HG03066 (cell line): Measurements from ENCODE around the gene PAH.

ENCODE experiments used
- ATAC-seq: cut with Tn5 transposase; IDR thresholded peaks from one replicate; pipeline ENCODE4 v1.9.1; 2021; ENCODE audit warnings: low read depth; ENCODE audit not compliant: unreplicated experiment

Gene PAH

DNA sequence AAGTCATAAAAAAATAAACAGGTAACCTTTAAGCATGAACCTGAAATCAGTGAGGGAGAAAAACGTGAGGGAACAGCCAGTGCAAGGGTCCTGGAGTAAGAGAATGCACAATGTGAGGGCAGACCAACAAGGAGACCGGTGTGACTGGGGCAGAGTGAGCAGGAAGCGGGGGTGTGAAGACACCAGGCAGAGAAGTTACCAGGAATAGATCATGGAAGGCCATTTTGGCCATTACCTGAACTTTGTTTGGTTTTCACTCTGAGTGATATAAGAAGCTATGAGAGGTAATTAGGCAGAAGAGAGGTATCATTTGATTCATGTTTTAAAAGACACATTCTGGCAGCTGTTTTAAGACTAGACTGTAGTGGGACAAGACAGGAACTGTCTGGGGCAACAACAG, 15.0 kb downstream of the PAH start:
- no peak for ATAC-seq

DNA sequence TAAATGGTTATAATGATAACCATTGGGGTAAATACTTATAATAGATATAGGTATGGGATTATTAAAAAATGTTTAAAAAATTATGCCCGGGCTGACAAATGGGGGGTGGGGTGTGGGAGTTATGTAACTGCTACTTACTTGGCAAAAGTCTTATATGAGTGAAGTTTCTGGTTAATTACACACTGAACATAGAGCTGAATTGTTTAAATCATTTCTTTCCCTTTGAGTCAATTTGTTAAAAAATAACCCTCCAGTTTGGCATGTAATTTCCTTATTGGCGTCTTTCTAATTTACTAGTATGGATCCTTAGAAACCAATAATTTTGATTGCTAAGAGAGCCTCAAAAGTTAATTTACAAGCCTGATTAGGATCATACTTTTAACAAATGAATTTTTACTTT, 16.7 kb downstream of the PAH start:
- ATAC-seq, result no peak

DNA sequence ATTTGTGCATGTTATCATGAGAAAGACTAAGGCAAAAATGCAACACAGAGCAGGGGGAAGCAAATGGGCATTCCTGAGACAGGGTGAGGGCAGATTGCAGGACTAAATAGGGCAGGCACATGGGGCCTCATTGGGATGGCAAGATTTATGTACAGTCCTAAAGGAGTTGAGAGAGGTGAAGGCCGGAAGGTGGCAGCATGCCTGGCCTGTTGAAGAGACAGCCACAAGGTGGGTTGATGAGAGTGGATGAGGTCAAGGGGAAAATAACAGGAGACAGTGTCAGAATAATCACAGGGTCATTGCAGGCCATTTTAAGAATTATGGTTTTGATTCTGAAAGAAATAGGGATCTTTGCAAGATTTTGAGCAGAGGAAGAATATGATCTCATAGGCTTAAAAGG, 21.0 kb downstream of the PAH start:
- no peak for ATAC-seq

DNA sequence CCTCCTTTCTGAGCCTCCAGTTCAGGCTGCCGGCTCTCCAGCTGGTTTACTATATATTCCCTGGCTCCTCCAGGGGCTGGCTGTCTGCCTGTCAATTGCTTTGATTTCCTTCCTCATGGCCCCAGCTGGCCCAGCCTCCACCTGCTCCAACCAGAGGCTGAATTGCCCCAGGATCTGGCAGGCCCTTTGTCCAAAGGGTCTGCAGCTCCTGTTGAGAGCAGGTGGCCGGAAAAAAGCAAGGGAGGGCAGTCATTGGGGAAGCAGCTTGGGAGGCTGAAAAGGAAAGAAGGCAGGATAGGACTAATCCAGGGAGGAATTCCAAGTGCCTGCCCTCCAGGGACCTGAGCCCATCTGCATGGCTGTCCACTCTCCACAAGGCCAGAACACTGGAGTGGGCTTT, 25.3 kb downstream of the PAH start:
- ATAC-seq, result no peak

DNA sequence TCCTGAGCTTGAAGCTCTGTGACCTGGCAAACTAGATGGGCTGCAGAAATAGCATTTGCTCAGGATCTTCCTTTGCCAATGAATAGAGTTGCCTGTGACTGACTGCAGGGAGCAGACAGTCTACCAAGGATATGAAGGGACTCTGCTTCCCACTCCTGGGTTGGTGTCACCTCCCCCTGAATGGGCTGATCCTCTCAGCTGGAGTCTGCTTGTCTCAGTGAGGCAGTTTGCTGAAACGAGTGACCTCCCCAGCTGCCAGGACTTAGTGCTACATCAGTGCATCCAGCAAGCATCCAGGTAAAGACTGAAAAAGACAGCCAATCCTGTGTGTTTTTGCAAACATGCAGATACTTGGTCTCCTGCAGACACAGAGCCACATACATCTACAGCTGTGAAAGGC, 28.5 kb downstream of the PAH start:
- ATAC-seq, result no peak

DNA sequence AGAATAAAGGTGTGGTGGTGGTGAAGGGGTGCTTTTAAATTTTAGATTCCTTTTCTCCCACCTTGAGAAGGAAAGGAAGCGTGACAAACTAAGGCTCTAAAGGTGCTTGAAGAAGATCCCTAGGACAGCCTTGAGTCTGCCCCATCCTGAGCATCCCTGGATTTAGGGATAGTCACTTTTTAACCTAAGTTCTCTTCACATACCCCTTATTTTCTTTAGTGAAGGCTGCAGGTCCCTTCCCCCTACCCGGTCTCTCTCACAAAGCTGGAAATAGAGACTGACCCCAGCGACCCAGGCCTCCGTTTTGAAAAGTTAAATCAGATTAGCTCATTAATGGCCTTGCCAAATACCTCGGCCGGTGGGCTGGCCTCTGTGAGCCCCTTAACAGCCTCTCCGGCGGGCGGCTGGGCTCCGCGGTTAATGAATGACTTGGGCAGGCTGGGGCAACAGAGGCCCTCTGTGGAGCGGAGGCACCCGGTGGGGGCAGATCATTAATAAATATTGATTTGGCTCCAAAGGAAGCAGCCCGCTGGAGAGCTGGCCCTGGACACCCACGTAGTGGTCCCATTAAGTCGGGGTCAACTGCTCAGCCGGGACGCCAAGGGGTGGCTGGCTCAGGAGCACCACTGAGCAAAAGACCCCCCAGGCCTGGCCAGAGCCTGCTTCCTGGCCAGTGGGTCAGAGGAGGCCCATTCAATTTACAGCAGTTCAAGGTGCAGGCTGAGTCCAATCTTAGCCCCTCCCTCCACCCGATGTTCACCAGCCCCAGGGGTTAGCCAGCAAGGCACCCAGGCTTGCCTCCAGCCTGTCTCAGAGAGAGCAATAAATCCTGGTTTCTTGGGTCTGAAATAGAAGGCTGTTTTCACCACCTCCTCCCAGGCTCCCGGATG, 31.8 kb downstream of the PAH start:
- no peak for ATAC-seq

DNA sequence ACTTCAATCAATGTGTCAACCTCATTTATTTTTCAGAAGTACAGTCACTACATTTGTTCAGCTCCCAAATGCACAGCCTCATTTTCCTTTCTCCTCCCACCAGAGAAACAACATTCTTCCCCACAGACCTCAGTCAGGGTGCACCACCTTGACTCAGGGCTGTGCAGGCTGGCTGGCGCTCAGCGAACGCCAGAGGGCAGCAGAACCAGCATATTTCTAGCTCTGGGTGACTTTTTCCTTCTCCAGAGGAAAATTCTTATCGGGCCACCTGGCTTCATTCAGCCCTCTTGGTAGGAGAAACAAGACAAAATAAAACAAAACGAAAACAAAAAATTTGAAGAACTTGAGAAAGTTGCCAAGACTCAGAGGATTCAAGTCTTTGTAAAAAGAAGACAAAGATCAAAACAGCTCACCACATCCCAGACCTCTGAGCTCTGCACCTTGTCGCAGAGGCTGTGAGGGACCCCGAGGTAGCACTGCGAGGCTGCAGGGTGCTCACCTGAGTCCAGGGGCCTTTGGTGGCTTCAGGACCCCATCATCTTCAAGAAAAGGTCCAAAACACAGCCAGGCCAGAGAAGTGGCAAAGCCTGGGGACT, 33.7 kb downstream of the PAH start:
- no peak for ATAC-seq

DNA sequence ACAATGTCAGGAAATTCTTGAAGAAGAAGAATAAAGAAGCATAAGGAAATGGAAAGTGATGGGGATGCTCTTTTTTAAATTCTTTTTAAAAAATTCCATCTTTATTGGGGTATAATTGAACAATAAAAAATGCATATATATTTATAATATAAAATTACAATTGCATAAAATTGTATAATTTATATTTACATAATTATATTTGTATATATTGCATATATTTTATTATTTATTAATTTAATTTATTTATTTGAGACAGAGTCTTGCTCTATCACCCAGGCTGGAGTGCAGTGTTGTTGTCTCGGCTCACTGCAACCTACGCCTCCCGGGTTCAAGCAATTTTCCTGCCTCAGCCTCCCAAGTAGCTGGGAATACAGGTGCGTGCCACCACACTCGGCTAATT, 36.3 kb downstream of the PAH start:
- no peak for ATAC-seq

DNA sequence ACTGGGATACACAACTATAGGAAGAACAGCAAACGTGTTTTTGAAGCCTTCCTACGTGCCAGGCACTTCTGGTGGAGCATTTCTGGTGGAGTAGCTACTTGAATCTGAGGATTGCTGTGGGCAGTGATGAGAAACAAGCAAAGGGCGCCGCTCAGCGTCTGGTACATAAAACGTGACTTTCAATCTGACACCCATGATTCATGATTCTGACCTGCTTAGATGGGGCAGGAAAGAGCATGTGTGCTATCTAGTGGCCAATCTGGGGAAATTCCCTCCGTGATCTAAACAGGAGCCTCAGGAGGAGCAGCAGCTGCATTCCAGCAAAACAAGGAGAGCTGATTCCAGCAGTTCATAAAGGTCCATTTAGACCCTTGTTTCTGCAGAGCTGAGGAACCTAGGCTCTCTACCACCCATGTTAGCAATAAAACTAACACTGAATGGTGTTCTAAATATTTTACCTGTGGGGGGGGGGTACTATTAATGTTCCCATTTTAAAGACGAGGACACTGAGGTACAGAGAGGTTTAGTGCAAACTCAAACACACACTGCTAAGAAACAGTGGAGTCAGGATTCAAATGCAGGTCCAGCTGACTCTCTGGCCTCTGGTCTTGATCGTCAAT, 37.8 kb downstream of the PAH start:
- ATAC-seq, result peak; percentile 53

DNA sequence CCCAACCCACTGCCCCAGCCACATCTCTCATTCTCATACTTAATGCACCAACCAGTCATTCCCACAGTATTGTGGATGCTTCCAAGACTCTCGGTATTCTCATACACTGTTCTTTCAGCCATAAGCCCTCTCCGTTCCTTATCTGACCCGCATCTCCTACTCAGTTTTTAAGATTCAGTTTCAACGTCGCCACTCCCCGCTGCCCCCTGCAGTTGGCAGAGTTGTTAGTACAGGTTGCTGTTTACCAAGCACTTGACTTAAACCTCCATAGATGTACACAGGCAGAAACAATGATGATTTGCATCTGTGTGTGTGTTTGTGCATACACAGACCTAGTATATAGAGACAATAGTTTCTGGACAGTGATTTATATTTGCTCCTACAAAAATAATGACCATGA, 40.2 kb downstream of the PAH start:
- no peak for ATAC-seq

DNA sequence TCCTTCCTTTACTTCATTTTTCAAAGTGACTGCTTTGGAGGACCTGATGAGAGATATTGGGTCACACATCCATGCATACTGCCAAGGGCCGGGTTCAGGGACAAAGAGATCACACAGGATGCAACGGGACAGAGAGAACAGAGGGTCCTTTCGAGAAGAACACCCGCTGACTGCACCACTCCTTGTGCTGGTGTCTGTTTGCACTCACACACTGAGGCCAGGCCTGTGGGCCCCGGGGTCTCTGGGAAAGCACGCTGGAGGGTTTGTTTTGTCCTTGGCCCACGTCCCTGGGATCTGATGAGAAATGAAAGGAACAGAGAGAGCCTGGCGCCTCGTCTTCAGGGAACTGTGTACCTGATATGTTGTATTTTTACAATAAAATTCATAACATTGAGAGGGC, 42.2 kb downstream of the PAH start:
- no peak for ATAC-seq

DNA sequence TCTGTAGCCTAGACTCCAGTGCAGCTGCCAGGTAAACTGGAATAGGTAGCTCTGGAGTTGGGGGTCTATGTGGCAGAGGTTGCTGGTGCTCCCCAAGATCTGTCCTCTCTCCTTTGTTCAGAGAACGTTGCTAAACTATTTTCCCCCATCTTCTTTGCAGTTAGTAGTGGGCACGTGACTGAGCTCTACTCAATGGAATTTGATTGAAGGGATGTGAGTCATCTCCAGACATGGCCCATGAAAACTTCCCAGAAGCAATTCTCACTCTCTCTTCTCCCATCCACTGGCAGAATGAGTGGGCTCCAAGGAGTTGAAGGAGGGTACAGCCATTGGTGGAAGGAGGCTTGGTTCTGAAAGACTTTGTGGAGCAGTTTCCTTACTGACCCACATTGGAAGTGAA, 44.0 kb downstream of the PAH start:
- no peak for ATAC-seq

DNA sequence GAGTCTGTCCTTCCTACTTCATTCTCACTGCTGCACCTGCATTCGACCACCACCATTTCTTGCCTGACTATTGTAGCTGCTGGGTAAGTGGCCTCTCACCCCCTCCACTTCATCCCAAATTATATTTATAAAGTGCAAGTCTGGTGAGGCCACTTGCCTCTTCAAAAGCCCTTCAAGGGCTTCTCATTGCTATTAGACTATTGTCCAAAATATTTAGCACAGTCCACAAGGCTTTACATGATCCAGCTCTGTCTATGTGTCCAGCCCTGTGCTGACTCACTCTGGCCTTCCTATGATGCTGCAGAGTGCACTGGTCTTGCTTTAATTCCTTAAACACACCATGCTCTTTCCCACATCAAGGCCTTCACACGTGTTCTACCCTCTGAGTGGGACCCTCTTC, 46.0 kb downstream of the PAH start:
- ATAC-seq, result no peak

DNA sequence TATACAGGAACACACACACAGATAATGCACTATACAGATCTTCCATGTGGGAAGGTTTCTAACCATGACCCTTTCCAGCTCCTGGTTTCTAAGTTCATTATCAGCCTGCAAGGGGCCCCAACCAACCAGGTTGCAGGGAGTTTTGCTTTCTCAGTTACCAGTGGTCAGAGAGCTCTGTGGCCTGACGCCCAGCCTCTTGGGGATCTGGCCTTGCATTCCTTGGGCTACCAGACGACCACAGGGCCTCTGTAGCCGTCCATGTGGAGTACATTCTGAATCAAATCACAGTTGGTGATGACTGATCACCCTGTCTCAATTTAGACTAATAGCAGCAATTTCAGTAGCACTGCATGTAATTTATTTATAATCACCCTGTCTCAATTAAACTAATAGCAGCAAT, 47.5 kb downstream of the PAH start:
- ATAC-seq, result no peak

DNA sequence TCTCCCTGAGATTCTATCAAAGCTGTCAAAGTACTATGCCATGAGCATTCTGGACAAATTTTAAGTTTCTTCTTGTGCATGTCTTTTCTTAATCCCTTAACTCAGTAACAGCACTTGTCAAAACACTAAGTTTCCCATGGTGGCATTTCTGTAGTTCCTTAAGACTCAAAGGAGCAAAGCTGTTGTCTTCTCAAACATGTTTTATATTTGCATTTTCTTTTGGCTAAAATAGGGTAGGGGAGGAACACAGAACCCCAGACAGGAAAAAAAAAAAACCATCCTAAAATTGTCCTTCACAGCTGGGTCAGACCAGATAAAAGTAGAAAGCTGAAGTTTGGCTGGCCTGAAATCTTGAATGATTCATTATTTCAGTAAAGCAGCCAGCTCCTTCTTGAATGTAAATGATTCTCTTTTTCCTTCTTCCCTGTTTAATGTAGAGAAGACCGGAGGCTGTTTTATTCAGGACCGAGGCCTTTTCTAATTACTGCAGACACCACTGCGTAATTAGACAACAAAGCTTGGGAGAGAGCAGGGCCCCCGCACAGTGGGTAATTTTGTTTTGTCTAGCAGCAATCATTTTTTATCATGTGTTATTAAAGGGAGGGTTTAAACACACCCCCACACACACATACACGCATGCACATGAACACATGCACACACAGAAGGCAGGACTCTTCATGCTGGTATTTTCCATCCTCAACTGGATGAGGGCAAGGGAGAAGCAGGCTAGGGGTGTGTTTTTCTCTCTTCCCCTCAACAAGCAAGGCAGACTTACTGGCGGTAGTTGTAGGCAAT, 51.0 kb downstream of the PAH start:
- no peak for ATAC-seq

DNA sequence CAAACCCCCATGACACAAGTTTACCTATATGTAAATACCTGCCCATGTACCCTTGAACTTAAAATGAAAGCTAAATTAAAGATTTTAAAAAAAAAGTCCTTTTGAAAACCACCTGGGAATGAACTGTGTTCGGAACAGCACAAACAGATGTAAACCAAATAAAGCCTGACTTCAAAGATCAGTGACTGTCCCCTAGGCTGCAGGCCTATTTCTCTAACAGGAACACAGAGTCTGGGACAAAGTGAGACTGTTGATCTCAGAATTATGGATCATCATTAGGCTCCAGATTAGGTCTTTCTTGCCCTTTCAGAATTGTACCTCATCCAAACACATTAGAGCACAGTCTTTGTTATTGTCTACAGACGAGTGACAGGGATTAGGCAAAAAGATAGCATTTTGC, 54.6 kb downstream of the PAH start:
- no peak for ATAC-seq

DNA sequence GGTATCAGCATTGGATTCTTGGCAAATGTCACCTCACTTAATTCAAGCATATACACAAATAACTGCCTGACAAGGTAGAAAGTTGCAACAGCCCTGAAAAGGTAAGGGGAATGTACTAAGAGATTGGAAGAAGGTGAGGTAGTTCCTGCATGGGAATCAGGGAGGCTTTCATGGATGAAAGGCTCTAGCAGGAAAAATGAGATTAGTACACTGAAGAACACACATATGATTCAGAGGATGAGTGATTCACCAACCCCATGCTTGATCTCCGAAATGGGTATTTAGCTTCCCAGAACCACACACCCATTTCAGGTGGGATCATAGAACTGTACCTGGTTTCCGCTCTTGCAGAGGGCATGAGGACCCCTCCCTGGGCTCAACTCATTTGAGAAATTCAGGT, 65.8 kb downstream of the PAH start:
- no peak for ATAC-seq

DNA sequence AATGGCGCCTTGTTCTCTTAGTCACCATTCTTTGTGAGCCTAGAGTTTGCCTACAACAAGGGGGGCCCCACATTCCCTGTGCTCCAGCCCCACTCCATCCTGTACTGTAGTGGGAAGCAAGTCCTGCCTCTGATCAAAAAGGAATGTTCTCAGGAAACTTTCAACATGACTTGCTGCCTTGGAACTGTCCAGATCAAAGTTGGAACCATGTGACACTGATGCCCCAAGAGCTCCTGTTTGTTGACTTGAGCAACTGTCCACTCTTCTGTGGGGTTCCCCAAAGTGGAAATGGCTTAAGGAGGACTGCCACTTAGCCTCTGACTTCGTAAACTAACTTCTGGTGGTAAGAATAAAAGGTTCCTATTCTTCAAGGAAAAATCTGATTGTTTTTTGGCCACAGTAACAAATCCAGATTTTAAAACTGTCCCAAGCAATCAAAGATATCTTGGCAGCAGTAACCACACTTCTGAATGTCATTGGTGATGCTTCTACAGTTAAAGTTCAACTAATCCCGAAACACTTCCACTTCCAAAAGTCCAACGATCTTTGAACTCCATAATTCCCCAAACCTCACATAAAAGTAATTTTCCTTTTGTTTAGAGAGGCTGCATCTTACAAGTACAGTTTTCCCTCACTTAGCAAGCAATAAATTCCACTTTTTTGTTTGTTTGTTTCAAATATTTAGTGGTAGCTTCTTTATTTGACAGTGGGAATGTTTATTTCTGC, 67.2 kb downstream of the PAH start:
- ATAC-seq, result no peak

DNA sequence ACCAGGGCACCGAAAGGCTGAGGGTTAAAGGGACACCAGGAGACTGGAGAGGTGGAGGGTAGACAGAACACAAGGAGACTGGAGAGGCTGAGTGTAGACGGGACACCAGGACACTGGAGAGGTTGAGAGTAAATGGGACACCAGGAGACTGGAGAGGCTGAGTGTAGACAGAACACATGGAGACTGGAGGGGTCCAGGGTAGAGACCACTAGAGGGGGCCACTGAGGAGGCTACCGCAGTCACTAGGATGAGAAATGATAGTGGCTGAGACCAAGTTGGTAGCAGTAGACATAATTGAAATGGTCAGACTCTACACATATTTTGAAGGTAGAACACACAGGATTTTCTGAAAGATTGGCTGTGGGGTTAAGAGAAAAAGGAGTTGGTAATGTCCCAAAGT, 68.2 kb downstream of the PAH start:
- no peak for ATAC-seq

DNA sequence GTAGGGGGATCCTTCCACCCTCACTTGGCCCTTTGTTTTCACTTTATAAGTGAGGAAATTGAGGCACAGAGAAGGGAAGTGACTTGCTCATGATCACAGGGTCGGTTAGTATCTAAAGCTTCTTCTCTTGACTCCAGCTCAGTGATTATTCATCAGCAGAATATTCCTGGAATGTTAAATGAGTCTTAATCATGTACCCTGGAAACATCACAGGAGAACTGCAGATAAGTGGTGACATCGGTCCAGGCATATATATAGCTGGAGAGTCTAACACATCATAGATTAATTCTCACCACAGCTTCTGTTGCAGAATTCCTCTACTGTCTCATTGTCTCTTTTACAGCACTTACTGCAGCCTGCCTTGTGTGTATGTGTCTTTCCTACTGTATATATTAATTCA, 69.9 kb downstream of the PAH start:
- ATAC-seq, result no peak
